ENCODE results near the gene ADORA1. TPM values are rescaled to one million over a fixed set of nuclear protein-coding genes. Genes with fewer than 3 reads are reported as not detected.

The ADORA1 gene
- total and polyA plus RNA-seq, 2 of the 4 experiments (the other 2 are of a cell fraction): 0.36 to 0.56 TPM

DNA sequence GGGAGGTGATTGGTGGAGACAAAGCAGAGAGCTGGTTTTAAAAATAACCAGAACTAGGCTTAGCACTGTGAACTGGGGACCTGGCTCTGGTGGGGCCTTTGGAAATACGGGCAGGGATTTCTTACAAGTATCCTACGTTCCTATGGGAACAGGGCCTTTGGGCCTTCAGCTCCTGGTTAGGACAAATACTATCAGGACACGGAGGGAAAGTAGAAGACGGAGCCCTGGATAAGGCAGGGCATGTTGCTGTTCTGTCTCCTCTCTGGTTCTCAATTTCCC is 36.4 kb upstream of the ADORA1 start:
- no peaks in the 10 kb centered on the region for H3K9me1 ChIP-seq (ENCODE audit: insufficient read depth, low read length)
- no peak overlapping the region for H4K8ac ChIP-seq (ENCODE audit: low read depth in 2 of 2, low read length in 2 of 2)
- H2BK15ac ChIP-seq (ENCODE audit: low read depth, low read length): no peak overlapping the region
- H3K4me2 ChIP-seq (ENCODE audit: low read depth, low read length): no peak overlapping the region
- H3K23ac ChIP-seq (ENCODE audit: low read depth, low read length): no peak overlapping the region
- no peak overlapping the region for H2BK120ac ChIP-seq (ENCODE audit: low read depth, low read length)
- H2BK5ac ChIP-seq (ENCODE audit: low read depth, low read length, poor library complexity, severe bottlenecking): no peak overlapping the region
- H3K9me3 ChIP-seq (ENCODE audit: control insufficient read depth, insufficient read depth, low read length): peaks cover 7% of the 10 kb centered on the region
- H2AK5ac ChIP-seq (ENCODE audit: low read depth, low read length): no peak overlapping the region
- intact Hi-C loops (cut with micrococcal nuclease): no loop called here
- no peak for ATAC-seq (ENCODE audit: low read depth)
- H3K4me3 ChIP-seq (ENCODE audit: insufficient read depth, low read depth, low read length): no peak overlapping the region
- H3K36me3 ChIP-seq (ENCODE audit: control insufficient read depth, insufficient read depth, low read length): no peaks in the 10 kb centered on the region
- H3K56ac ChIP-seq (ENCODE audit: extremely low read depth, insufficient read depth, low read length): no peak overlapping the region
- DNase-seq: no peak
- CTCF ChIA-PET: no interaction called here
- dilution Hi-C loops (cut with HindIII; ENCODE audit: low sequenced_read_pairs, unreplicated experiment): no loop called here
- H3K79me1 ChIP-seq (ENCODE audit: low read depth in 1 of 2, low read length in 2 of 2): no peaks in the 10 kb centered on the region
- H4K5ac ChIP-seq (ENCODE audit: low read depth, low read length): no peak overlapping the region
- H2AK9ac ChIP-seq (replicated peaks; ENCODE audit: low read depth, low read length, poor library complexity): no peak overlapping the region
- TF ChIP-seq RAD21 (IDR thresholded peaks at IDR 0.05; ENCODE audit: low read length) (no peak), CTCF (conservative IDR thresholded peaks at IDR 0.05; ENCODE audit: low read depth, low read length) (no peak), RFX5 (IDR thresholded peaks at IDR 0.05; ENCODE audit: low read depth, low read length) (no peak)
- no CpG with 5 or more reads among the region's 4 CpGs for WGBS, 2 experiments (ENCODE audit: extremely low coverage in 2 of 2, insufficient read length in 1 of 2)
- H3K14ac ChIP-seq (replicated peaks; ENCODE audit: low read depth, low read length): no peak overlapping the region
- H3K27me3 ChIP-seq (ENCODE audit: control insufficient read depth, insufficient read depth, low read length): peaks cover 60% of the 10 kb centered on the region
- BruUV-seq (replicated peaks): no TSS peak
- H3K18ac ChIP-seq (ENCODE audit: low read depth, low read length): no peak overlapping the region
- no peaks in the 10 kb centered on the region for H4K20me1 ChIP-seq (ENCODE audit: insufficient read depth, low read length)
- no peaks in the 10 kb centered on the region for H3K4me1 ChIP-seq (ENCODE audit: control insufficient read depth, insufficient read depth, low read length)
- no peak overlapping the region for H4K91ac ChIP-seq (ENCODE audit: insufficient read depth, low read depth, low read length)
- no peak overlapping the region for H3K4ac ChIP-seq (ENCODE audit: low read depth, low read length)
- no peak overlapping the region for H2AFZ ChIP-seq (replicated peaks; ENCODE audit: low read length, poor library complexity)
- no peak overlapping the region for H2BK20ac ChIP-seq (ENCODE audit: low read depth, low read length)
- in situ Hi-C loops (cut with MboI; ENCODE audit: low sequenced_read_pairs): no loop called here
- no peak overlapping the region for H3K9ac ChIP-seq (ENCODE audit: low read depth, low read length)
- no peak overlapping the region for H3K27ac ChIP-seq (ENCODE audit: insufficient read depth, low read length)
- POLR2A ChIA-PET (ENCODE audit: unreplicated experiment): no interaction called here

Data from IMR-90 (cell line).